ENCODE measurements around the gene AMOT. TPM values are rescaled to one million over a fixed set of nuclear protein-coding genes. Genes with fewer than 3 reads are reported as not detected.

AMOT gene
- total RNA-seq, 6 experiments from 2014 or later = 0.02 to 0.50 (median 0.09) TPM

- H3K4me3 Mint-ChIP-seq = no peak overlapping the region
- no peak for DNase-seq
- no peaks in the 10 kb centered on the region for H3K27me3 Mint-ChIP-seq (ENCODE audit: insufficient read depth)
- no peaks in the 10 kb centered on the region for H3K36me3 Mint-ChIP-seq (ENCODE audit: low read depth)
- TF ChIP-seq CTCF (IDR thresholded peaks at IDR 0.05) = no peak
- H3K27ac Mint-ChIP-seq = no peak overlapping the region
- H3K9me3 Mint-ChIP-seq = peaks cover 3% of the 10 kb centered on the region
- H3K4me1 Mint-ChIP-seq (ENCODE audit: low read depth) = no peaks in the 10 kb centered on the region
These were observed 27.9 kb downstream of the AMOT start for GRCh38 chrX:112812741-112813140.

GRCh38 chrX:112808651-112809195 lies 31.9 kb downstream of the AMOT start:
- TF ChIP-seq CTCF (IDR thresholded peaks at IDR 0.05) = no peak
- H3K27ac Mint-ChIP-seq = no peak overlapping the region
- no peak overlapping the region for H3K4me3 Mint-ChIP-seq
- no peaks in the 10 kb centered on the region for H3K27me3 Mint-ChIP-seq (ENCODE audit: insufficient read depth)
- no peaks in the 10 kb centered on the region for H3K4me1 Mint-ChIP-seq (ENCODE audit: low read depth)
- H3K9me3 Mint-ChIP-seq = no peaks in the 10 kb centered on the region; the same call in 1 of the 2 replicates
- no peaks in the 10 kb centered on the region for H3K36me3 Mint-ChIP-seq (ENCODE audit: low read depth)
- DNase-seq = no peak

- no peak for TF ChIP-seq CTCF (IDR thresholded peaks at IDR 0.05)
- Mint-ChIP-seq H3K27me3 (ENCODE audit: insufficient read depth) (no peaks in the 10 kb centered on the region), H3K27ac (no peak overlapping the region), H3K4me3 (no peak overlapping the region), H3K4me1 (ENCODE audit: low read depth) (no peaks in the 10 kb centered on the region), H3K36me3 (ENCODE audit: low read depth) (no peaks in the 10 kb centered on the region), H3K9me3 (no peaks in the 10 kb centered on the region; the same call in 1 of the 2 replicates)
- no peak for DNase-seq
These were observed 32.6 kb downstream of the AMOT start for GRCh38 chrX:112808007-112808406.

- Mint-ChIP-seq H3K36me3 (ENCODE audit: low read depth) (no peaks in the 10 kb centered on the region), H3K27ac (no peak overlapping the region), H3K4me3 (no peak overlapping the region), H3K27me3 (ENCODE audit: insufficient read depth) (no peaks in the 10 kb centered on the region), H3K4me1 (ENCODE audit: low read depth) (no peaks in the 10 kb centered on the region), H3K9me3 (no peaks in the 10 kb centered on the region)
- no peak for DNase-seq
- no peak for TF ChIP-seq CTCF (IDR thresholded peaks at IDR 0.05)
These were observed 37.6 kb downstream of the AMOT start for GRCh38 chrX:112803060-112803459.

- DNase-seq = no peak
- no peak overlapping the region for H3K4me3 Mint-ChIP-seq
- H3K27me3 Mint-ChIP-seq (ENCODE audit: insufficient read depth) = peaks cover 1% of the 10 kb centered on the region; the same call in 1 of the 2 replicates
- H3K27ac Mint-ChIP-seq = no peak overlapping the region
- no peaks in the 10 kb centered on the region for H3K36me3 Mint-ChIP-seq (ENCODE audit: low read depth)
- no peaks in the 10 kb centered on the region for H3K9me3 Mint-ChIP-seq
- TF ChIP-seq CTCF (IDR thresholded peaks at IDR 0.05) = no peak
- H3K4me1 Mint-ChIP-seq (ENCODE audit: low read depth) = no peaks in the 10 kb centered on the region
These were observed 38.1 kb downstream of the AMOT start for GRCh38 chrX:112802541-112802940.

Data from HFFc6 (cell line).